ENCODE results near the gene WDR19.

WDR19 gene

DNA sequence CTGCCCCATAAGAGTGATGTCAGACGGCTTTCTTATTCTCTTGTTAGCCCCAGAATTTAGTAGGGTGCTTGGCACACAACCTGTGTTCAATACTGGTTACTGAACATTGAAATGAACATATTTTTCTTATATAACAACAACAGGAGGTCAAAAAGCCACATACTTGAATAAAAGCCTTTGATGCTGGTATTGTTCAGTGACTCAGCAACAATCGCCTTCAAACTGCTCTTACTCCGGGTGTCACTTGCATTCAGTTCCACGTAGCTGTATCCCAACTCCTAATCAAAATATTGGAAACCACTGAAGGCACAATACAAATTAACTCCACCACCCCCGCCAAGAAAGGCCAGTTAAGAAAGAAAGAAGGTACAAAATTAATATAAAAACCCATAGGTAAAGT lies 122.3 kb downstream of the WDR19 start:
- DNase-seq = no peak
- TF ChIP-seq, protein P1, sequence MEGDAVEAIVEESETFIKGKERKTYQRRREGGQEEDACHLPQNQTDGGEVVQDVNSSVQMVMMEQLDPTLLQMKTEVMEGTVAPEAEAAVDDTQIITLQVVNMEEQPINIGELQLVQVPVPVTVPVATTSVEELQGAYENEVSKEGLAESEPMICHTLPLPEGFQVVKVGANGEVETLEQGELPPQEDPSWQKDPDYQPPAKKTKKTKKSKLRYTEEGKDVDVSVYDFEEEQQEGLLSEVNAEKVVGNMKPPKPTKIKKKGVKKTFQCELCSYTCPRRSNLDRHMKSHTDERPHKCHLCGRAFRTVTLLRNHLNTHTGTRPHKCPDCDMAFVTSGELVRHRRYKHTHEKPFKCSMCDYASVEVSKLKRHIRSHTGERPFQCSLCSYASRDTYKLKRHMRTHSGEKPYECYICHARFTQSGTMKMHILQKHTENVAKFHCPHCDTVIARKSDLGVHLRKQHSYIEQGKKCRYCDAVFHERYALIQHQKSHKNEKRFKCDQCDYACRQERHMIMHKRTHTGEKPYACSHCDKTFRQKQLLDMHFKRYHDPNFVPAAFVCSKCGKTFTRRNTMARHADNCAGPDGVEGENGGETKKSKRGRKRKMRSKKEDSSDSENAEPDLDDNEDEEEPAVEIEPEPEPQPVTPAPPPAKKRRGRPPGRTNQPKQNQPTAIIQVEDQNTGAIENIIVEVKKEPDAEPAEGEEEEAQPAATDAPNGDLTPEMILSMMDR (IDR thresholded peaks at IDR 0.05) = no peak
- H3K27me3 Mint-ChIP-seq (ENCODE audit: low read depth, poor library complexity) = no peaks in the 10 kb centered on the region
- H3K27ac Mint-ChIP-seq = peak overlapping the region; percentile 43
- H3K36me3 Mint-ChIP-seq (ENCODE audit: low read depth) = peaks cover 79% of the 10 kb centered on the region
- no peaks in the 10 kb centered on the region for H3K4me1 Mint-ChIP-seq
- H3K4me3 Mint-ChIP-seq = no peak overlapping the region
- H3K9me3 Mint-ChIP-seq = no peaks in the 10 kb centered on the region

DNA sequence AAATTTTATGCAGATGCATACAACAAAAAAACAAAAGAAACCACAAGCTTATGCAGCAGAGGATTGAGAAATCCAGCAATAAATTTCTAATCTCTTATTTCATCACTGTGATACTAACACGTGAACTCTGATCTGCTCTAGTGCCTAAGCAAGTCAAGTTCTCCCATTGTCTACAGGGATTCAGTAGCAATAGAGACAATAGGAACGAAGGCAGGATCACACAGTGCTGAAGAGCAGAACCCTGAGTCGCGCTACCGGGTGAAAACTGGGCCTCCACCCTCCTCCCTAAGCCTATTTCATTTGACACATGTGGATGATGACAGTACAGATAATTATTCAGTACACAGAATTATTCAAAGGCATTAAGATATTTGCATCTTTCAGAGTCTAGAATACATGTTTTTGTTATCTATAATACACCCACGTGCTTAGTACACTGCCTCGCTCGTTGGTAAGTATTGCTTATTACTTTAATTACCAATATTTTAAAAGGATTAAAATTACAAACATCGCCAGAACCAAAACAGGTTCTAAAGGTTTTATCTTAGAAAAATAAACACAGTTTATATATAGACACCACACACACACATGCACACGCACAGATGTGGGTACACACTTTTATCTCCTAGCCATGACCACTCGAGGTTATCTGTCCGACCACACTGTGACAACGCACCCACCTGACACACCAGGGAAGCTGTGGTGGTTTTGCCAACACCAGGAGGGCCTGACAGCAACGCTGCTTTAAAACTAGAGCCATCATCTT lies 123.8 kb downstream of the WDR19 start:
- no peaks in the 10 kb centered on the region for H3K9me3 Mint-ChIP-seq
- TF ChIP-seq, protein P1 (IDR thresholded peaks at IDR 0.05) = no peak
- H3K4me3 Mint-ChIP-seq = no peak overlapping the region
- no peaks in the 10 kb centered on the region for H3K4me1 Mint-ChIP-seq
- H3K36me3 Mint-ChIP-seq (ENCODE audit: low read depth) = peaks cover 70% of the 10 kb centered on the region
- H3K27me3 Mint-ChIP-seq (ENCODE audit: low read depth, poor library complexity) = no peaks in the 10 kb centered on the region
- no peak for DNase-seq
- peak overlapping the region; percentile 1 for H3K27ac Mint-ChIP-seq

DNA sequence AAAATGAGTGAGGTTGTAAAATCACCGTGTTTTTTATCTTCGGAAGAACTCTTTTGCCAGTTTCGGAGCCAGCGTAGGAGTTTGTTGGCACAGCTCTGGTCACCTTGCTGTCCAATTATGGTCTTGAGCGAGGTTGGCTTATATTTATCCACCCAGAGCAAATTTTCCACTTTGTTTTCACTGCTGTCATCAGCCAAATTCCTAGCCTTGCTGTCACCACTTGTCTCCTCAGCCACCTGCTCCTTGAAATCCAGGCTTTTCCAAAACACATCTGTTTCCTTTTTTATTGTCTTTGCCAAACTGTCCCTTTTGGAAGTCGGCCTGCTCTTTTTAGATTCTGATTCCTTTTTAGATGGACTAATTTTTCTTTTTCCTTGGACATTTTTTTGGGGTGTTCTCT lies 126.3 kb downstream of the WDR19 start:
- Mint-ChIP-seq H3K36me3 (ENCODE audit: low read depth) (peaks cover 62% of the 10 kb centered on the region), H3K27me3 (ENCODE audit: low read depth, poor library complexity) (no peaks in the 10 kb centered on the region), H3K4me3 (no peak overlapping the region), H3K27ac (no peak overlapping the region), H3K4me1 (no peaks in the 10 kb centered on the region), H3K9me3 (no peaks in the 10 kb centered on the region)
- no peak for DNase-seq
- TF ChIP-seq, protein P1 (IDR thresholded peaks at IDR 0.05) = no peak

DNA sequence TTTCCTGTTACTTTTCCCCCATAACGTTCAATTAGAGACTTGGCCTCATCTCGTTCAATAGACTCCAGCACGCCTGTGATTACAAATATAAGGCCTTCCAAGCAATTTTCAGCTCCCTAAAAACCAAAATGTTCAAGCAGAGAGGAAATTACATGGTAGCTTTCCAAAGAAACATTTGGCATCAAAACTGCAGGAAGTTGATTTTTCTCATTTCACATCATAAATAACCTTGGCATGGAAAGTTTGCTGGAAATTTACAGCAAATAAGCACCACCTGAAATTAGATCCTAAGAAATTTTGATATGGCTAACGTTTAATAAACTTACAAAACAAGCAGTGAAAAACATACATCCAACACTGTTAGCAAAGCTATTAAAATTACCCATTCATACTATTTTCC lies 130.5 kb downstream of the WDR19 start:
- H3K9me3 Mint-ChIP-seq = no peaks in the 10 kb centered on the region
- H3K27me3 Mint-ChIP-seq (ENCODE audit: low read depth, poor library complexity) = no peaks in the 10 kb centered on the region
- DNase-seq = no peak
- no peaks in the 10 kb centered on the region for H3K4me1 Mint-ChIP-seq
- peaks cover 33% of the 10 kb centered on the region for H3K36me3 Mint-ChIP-seq (ENCODE audit: low read depth)
- H3K27ac Mint-ChIP-seq = no peak overlapping the region
- H3K4me3 Mint-ChIP-seq = no peak overlapping the region
- TF ChIP-seq, protein P1 (IDR thresholded peaks at IDR 0.05) = no peak

DNA sequence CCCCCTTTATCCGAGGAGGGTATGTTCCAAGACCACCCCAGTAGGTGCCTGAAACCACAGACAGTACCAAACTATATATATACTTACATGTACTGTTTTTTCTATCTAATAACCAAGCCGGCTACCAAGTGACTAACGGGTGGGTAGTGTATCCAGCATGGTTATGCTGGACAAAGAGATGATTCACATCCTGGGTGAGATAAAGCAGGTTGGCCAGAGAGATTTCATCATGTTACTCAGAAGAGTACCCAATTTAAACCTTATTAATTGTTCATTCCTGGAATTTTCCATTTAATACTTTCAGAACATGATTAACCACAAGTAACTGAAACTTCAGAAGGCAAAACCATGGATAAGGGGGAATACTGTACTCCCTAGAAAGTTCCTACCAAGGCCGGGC lies 137.3 kb downstream of the WDR19 start:
- DNase-seq = no peak
- Mint-ChIP-seq H3K4me3 (no peak overlapping the region), H3K27me3 (ENCODE audit: low read depth, poor library complexity) (no peaks in the 10 kb centered on the region), H3K36me3 (ENCODE audit: low read depth) (peaks cover 39% of the 10 kb centered on the region), H3K9me3 (no peaks in the 10 kb centered on the region), H3K4me1 (no peaks in the 10 kb centered on the region), H3K27ac (no peak overlapping the region)
- TF ChIP-seq, protein P1 (IDR thresholded peaks at IDR 0.05) = no peak

Measured in nephron progenitor cell (in vitro differentiated cells).